ENCODE measurements around the gene OR4E1.
"Not testable (repeated sequence)": the region's sequence is repeated elsewhere in the genome, so short reads cannot be mapped to it uniquely, and the experiment has no call there.

OR4E1 gene, protein sequence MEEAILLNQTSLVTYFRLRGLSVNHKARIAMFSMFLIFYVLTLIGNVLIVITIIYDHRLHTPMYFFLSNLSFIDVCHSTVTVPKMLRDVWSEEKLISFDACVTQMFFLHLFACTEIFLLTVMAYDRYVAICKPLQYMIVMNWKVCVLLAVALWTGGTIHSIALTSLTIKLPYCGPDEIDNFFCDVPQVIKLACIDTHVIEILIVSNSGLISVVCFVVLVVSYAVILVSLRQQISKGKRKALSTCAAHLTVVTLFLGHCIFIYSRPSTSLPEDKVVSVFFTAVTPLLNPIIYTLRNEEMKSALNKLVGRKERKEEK

DNA sequence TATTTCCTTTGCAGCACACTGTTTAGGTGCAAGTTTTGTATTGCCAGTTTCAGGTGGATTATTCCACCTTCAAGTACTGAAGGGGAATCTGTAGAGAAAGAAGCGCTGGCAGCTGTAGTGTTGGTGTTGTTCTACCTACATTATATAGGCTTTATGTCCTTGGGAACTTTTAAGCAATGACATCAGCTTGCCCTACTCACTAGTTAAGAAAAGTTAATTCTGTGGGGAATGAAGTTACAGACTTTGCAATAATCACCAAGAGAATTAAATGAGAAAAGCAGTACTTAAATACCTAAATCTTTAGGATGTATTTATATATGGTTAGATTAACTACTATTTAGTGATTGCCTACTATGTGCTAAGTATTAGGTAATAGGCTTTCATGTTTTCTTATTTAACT, at the start of gene OR4E1:
TSS of gene OR4E1 (minus strand) at position 101 of the 400 bp plus-strand sequence. CDS start 2,883 bp downstream, outside the sequence.
- DNase-seq = no peak

DNA sequence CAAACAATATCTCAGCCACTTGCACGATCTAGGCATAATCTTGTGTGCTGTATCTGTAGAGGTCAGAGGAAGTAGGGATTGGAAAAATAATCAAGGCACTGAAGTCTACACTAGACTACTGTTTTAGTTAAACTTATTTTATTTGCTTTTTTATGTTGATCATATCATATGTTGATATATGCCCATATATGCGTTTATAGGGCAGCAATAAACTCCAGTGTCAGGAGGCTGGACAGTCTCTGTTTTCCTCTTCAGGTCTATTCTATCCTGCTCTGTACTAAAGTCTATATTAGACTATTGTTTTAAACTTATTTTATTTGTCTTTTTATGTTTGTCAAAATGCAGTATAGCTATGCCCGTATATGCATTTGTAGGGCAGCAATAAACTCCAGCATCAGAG, 47.9 kb upstream of the OR4E1 start:
- no peak for DNase-seq

- DNase-seq = no peak
These were observed 46.2 kb upstream of the OR4E1 start for GRCh38 chr14:21719841-21720240.

- no peak for DNase-seq
These were observed 40.8 kb upstream of the OR4E1 start for GRCh38 chr14:21714318-21714929.

DNA sequence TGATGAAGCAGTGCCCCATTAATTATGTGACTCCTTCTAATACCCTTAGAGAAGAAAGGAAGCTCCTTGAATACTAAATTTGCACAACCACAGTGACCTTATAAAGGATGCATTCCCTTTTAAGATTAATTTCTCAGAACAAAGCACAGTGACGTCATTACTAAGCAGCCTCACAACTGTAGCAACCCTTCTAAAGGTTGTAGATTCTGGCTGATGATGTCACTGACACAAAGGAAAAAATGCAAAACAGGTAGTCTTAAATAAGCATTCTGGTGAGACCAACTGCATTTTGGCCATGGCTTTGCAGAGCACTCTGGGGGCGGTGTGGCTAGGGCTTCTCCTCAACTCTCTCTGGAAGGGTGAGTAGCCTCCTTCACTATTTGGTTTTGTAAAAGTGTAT, 38.4 kb upstream of the OR4E1 start:
- DNase-seq = no peak

- no peak for DNase-seq
These were observed 37.8 kb upstream of the OR4E1 start for GRCh38 chr14:21711360-21711961.

GRCh38 chr14:21704338-21704737, 30.7 kb upstream of the OR4E1 start:
- DNase-seq = no peak

GRCh38 chr14:21703357-21704326, 30.0 kb upstream of the OR4E1 start:
- no peak for DNase-seq

DNA sequence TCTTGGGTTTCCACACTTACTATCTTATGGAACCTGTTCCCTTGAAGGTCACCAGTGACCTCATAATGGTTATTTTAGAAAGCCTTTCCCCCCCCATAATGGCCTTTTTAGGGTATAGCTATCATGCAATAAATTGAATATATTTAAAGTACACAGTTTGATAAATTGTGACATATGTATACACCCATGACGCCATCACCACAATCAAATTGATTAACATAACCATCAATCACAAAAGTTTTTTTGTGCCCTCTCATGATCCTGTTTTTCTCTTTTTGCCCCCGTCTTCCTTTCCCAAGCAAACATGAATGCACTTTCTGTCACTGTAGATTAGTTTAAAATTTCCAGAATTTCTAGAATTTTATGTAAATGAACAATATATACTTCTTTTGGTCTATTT, 28.7 kb upstream of the OR4E1 start:
- DNase-seq = no peak

DNA sequence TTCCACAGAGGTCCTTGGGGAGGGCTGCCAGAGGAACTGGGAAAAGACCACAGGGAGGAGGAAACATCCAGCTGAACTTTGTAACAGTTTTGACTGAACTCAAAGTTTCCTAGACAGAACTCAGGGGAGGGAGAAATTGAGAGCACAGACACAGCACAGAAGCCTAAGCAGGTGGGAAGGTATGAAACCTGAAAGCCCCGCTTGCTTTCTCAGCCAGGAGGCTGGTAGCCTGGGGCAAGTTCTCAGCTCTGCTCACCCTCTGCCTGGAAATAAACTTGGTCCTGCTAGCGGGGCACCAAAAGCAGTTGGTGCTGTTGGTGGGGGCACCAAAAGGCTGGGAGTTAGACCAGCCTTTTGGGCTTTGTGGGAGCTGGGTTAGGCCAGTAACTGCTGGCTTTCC, 25.9 kb upstream of the OR4E1 start:
- no peak for DNase-seq

GRCh38 chr14:21698538-21698937, 24.9 kb upstream of the OR4E1 start:
- not testable (repeated sequence) for DNase-seq

GRCh38 chr14:21697662-21698061, 24.0 kb upstream of the OR4E1 start:
- not testable (repeated sequence) for DNase-seq

DNA sequence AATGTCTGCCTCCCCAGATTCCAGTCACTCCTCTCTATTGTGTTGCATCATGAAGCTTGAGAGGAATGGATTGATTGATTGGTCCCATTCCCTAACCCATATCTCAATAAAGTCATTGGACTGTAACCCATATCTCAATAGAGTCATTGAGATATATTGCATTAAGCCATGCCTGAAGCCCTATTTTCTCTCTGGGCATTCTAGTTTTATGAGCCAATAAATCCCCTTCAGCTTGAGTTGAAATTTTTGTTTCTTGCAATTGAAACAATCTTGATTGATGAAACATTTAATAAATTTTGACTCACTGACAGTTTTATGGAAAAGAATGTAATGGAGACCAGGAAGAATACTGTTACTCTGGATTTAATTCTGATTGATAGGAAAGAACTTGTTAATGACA, 20.8 kb upstream of the OR4E1 start:
- DNase-seq = no peak

- no peak for DNase-seq
These were observed 12.8 kb upstream of the OR4E1 start for GRCh38 chr14:21686468-21686867.

DNA sequence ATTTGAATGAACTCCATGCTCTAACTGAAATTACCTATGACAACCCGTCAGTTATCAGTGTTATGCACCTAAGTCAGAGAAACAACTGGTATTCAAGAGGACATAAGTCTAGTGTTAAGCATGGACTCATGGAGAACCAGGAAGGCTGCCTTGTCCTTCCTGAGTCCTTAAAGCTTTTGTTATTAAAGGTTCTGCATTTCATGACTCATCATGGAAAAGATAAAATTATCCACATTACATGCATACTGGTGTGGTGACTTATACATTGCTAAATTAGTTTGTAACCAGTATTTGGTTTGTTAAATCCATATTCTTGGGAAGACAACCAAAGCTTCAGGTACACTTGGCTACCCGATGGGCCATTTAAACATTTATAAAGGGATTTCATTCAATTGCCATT, 6.5 kb upstream of the OR4E1 start:
- no peak for DNase-seq

DNA sequence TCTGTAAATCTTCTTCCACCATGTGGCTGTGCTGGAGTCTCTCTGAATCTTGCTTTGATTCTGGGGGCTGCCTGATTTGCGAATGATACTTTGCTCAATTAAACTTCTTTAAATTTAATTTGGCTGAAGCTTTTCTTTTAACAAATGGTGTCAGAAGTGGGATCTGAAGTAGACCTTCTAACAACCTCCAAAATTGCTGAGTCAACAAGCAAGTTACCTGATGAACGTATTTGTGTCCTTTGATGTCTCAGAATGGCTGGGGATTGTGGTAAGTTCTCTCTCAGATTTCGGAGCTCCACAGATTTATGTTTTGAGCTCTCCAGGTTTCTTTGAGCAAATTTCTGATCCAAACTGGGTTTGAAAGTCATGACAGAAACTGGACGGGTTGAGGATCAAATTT, 1.9 kb upstream of the OR4E1 start:
- no peak for DNase-seq

DNA sequence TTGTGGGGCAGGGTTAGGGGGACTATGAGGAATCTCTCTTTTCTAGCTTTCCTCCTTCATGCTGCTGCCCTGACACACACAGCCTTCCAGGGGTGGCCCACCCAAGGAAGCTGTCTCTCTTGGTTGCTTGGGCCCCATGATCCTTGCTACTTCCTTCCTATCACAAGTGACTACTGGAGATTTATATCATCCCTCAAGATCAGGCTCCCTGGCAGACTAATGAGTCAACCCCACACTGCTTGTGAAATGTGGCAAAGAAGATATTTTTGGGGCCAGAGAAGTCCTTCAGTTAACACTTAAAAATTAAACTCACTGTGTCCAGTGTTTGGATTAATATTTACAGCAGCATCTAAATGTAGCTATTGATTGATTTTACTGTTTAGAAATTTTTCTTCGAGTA, 1.5 kb downstream of the OR4E1 start:
- no peak for DNase-seq

DNA sequence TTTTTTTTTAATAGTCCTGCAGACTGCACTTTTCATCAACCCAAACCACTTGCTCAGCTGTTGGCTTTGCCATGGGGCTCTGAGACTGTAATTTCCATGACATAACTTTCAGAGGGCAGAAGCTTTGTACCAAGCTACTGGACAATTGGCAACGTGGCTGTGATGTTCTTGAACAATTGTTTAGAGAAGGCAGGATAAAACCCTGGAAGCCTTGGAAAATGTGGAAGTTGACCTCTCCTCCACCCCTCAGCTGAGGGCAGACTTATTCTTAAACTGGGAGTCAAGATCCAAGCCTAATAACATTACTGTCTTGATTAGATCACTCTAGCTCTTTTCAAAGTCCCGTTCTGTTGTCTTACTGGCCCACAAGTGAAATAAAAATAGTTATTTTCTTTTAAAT, 2.2 kb downstream of the OR4E1 start:
- no peak for DNase-seq

DNA sequence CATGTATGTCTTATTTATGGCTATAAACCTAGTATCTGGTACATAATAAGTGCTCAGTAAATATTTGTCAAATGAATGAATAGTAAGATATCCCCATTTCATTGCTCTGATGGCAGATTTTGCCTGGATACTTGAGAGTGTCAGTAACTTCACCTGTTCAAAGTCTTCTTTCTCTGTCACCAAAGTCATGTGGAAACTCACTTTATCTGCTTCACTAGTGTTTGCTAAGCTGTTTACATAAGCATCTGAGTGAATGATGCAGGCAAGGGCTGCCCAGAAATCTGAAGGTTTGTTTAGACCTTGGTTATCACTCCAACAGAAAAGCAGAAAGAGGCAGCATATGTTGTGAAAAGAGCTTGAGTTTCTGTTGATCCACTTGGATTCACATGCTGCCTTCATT, 4.3 kb downstream of the OR4E1 start:
- DNase-seq = no peak

DNA sequence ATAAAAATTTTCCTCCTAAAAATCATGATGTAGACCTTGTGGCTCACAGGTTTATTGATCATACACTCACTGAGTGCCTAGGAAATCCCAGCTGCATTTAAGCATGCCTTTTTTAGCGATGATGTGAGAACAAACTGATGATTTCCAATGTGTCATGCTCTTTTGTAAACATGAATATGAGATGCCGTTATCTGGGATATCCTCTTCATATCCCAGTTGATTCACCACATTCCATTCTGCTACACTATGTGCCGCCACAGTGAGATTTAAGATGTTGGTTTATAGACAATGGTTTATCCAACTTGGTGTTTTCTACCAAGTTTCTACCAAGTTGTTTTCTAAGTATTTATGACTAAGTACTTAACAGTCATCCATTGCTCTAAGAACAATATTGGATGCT, 5.2 kb downstream of the OR4E1 start:
- DNase-seq = no peak

GRCh38 chr14:21656980-21657379, 16.6 kb downstream of the OR4E1 start:
- no peak for DNase-seq

DNA sequence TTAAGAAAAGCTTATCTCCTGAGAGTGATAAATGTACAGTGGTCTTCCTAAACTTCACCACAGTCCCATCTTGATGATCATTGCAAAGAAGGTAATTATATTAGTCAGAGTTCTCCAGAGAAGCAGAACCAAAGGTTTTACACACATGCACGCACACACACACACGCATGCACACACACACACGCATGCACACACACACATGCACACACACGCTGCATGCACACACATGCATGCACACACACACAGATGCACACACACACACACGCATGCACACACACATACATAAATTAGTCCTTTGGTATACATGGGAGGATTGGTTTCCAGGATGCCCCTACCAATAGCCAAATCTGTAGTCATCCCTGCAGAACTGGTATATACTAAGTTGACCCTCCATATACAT, 19.4 kb downstream of the OR4E1 start:
- DNase-seq = no peak

DNA sequence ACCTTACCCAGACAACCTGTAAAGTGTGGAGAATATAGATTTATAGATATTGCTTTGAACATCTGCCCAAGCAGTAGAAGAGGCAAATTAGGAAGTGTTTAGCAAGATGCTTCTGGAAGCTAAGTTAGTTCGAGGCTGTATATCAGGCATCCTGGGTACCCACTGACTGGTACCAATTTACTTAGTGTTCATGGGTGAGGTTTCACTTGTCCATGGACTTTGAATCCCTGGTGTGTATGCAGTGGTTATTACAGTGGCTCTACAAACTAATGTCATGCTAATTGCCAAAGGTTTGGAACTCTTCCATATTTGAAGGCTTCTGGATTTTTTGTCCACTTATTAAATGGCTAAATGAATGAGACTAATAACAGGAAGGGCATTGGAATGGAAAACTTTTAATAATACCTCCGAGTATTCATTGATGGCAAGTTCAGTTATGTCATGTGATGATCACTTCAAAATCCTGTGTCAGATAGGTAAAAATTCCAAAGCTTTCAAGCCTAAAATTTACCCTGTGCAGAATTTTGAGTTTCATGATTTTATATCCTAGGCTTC, 20.2 kb downstream of the OR4E1 start, which contains the start of gene OR4E2:
TSS of gene OR4E2 (plus strand) at position 505 of the 555 bp plus-strand sequence. CDS start 11,248 bp downstream, outside the sequence.
- no peak for DNase-seq
